ENCODE data around the gene NRIP1.

Gene NRIP1, protein sequence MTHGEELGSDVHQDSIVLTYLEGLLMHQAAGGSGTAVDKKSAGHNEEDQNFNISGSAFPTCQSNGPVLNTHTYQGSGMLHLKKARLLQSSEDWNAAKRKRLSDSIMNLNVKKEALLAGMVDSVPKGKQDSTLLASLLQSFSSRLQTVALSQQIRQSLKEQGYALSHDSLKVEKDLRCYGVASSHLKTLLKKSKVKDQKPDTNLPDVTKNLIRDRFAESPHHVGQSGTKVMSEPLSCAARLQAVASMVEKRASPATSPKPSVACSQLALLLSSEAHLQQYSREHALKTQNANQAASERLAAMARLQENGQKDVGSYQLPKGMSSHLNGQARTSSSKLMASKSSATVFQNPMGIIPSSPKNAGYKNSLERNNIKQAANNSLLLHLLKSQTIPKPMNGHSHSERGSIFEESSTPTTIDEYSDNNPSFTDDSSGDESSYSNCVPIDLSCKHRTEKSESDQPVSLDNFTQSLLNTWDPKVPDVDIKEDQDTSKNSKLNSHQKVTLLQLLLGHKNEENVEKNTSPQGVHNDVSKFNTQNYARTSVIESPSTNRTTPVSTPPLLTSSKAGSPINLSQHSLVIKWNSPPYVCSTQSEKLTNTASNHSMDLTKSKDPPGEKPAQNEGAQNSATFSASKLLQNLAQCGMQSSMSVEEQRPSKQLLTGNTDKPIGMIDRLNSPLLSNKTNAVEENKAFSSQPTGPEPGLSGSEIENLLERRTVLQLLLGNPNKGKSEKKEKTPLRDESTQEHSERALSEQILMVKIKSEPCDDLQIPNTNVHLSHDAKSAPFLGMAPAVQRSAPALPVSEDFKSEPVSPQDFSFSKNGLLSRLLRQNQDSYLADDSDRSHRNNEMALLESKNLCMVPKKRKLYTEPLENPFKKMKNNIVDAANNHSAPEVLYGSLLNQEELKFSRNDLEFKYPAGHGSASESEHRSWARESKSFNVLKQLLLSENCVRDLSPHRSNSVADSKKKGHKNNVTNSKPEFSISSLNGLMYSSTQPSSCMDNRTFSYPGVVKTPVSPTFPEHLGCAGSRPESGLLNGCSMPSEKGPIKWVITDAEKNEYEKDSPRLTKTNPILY (N-terminal part only)

DNA sequence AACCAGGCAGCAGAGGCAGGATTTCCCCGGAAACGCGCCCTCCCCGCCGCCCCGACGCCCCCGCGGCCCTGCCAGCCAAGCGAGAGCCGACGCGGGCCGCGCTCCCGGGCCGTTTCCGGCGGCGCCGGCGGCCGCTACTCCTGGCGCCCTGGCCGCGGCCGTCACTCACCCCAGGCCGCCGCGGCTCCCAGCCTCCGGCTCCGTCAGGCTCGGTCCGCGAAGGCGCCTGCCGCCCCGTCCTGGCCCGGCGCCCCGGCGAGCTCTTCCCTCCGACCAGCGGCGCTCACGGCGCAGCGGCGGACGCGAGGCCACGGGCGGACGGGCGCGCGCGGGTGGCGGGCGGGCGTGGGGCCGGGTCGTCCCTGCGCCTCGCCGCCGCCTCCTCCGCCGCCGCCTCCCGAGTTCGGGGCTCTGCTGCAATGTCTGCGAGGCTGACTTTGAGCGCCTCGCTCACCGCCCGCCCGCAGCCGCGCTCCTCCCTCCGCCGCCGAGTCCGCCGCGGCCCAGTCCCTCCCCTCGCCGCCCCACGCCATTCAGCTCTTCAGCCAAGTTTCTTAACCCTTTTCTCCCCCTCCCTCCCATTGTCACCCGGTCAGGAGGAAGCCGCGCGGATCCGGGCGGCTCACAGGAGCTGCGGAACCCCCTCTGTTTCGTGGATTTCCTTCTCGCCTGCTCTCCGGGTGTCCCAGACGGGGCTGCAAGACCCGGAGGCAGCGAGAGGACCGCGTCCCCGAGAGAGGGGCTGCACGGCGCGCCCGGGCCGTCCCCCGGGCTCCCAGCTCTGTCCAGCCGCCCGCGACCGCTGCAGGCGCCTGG is at the start of gene NRIP1:
Gene NRIP1, minus strand, starts transcription at position 425 of the 816 bp plus-strand sequence. CDS start 96,808 bp downstream, outside the sequence.
- FAIRE-seq, result no peak

DNA sequence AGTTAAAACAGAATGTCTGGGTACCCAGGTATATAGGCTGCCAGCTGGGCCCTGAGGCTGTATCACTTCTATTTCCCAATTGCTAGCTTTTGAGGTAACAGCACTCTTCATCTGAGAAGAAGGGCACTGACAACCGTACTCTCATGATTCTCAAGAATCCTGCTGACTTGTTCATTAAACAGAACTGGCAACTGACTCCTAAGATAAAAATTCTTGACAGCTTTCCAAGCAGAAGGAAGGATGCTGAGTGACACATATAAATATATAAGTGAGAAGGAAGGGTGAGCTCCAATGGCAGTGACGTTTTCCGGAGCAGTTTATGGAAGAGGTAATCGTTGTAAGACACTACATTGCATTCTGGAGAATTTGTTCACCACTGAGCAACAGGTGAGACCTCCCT is 48.1 kb upstream of the NRIP1 start:
- FAIRE-seq, result no peak

DNA sequence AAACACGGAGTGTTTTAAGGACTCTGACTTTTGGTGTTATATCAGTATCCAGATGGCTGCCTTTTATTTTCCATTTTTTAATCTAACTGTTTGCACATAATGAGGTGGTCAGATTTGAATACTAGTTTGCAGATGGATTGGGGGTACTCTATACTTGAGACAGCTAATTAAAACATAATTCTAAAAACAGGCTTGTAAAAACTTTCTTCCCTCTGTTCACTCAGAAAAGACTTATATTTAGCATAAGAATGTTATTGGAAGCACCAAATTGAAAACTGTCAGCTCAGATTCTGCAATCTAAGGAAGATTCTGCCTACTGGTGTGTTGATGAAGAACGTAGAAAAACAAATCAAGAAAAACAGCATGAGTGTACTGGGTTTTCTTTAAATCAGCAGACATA is 44.0 kb upstream of the NRIP1 start:
- FAIRE-seq, result no peak

DNA sequence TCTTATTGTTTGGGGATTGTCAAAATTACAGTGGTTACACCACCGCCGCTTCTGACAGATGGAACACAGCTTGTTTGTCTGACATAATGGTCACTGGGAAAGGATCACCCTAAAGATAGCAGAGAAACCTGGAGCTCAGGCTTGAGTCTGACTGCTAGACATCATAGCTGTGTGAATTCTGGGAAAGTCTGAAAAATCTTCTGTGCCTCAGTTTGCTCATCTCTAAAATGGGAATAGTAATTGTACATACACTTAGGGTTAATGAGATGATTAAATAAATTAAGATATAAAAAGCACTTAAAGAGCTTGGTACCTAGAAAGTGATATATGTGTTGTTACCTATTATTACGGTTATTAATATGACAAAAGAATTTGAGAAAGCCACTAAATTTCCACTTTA is 39.7 kb upstream of the NRIP1 start:
- FAIRE-seq, result no peak

DNA sequence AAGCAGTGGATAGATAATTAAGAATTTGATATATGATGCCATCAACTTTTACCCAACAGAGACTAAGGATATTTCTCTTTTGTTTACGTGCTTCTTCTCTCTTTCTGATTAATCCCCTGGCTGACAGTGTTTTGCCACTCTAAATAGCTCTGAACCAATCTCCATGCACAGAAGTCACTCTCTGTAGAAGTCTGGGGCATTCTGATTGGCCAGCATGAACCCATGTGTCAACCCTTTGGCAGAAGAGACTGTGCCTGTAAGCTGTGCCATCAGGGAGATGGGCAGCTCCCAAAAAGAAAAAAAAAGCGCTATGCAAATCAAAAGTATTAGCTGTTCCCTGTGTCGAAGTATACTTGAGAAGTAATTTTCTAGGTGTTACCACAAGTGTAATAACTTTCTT is 34.1 kb upstream of the NRIP1 start:
- FAIRE-seq, result no peak

DNA sequence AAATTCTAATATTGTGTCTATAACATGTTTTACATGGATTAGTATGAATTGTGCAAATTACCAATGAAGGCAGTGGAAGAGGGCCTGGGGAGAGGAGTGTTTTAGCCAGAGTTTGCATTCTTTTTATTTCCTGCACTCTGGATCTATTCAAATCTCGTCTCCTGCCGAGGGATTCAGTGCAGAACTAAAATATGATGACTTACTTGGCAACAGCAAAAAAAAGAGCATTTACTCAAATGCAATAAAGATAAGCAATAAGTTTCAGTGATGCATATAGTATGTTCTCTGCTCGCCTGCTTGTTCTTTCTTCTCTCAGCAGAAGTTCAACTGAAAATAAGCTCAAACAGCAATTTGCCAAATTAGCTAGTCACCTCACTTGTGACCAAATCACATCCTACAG is 33.4 kb upstream of the NRIP1 start:
- no peak for FAIRE-seq

DNA sequence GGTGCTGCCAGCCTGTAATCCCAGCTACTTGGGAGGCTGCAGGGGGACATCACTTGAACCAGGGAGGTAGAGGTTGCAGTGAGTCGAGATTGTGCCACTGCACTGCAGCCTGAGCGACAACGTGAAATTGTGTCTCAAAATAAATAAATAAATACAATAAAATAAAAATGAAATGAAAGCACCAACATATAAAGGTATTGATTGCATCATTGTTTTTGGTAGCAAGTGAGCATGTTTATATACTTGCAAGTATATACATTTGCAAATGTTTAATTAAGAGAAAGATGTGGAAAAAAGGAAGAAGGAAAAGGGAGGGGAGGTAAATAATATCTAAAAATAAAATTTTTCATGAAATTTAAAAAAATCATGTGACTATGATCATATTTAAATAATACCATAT is 32.8 kb upstream of the NRIP1 start:
- no peak for FAIRE-seq

DNA sequence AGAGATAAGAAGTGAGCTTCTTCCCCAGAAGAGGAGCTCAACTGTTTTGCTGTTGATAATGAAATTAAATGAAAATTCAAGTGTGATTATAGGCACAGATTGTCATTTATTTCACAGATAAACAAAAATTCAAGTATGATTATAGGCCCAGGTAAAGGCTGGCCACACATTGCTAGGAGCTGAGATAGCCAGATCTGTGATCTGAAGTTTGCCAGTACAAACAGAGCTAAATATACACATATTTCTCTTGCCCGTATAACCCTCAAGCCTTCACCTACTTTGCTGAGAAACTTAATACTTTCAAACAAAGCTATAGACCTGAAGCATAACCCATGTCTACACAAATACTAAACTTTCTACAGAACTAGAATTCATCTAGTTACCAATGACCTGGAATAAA is 31.3 kb upstream of the NRIP1 start:
- no peak for FAIRE-seq

DNA sequence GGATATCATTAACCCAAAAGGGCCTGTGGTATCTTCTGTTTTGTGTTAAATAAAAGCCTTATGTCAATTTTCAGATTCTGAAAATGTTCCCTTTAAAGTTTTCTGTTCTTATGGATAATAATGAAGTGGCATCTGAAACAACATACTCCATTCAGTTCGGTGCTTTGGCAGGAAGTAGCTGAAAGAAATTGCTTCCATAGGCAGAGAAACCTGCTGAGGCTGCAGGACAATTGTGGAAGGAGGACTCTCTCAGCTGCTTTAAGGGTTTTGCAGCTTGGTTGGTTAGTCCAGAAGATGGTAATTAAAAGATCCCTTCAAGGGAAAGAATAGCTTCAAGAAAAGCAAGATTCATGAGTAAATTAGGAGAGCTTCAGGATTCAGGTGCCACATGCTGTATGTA is 30.5 kb upstream of the NRIP1 start:
- FAIRE-seq, result no peak

DNA sequence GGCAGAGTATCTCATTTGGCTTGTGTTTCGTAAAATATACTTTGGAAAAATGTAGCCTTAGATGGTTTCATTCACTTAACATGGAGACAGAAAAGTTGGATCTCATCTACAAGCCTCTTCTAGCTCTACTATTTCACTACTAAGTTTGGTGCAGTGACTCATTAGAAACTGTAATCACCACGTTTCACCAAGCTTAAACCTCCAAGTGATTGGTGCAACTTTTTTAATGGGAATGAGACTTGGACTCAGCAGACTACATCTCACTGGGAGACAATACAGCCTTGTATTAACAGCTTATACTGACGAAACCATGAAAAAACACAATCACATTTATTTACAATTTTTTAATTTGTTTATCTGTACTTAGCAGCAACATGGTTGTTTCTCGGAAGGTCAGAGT is 29.9 kb upstream of the NRIP1 start:
- no peak for FAIRE-seq

DNA sequence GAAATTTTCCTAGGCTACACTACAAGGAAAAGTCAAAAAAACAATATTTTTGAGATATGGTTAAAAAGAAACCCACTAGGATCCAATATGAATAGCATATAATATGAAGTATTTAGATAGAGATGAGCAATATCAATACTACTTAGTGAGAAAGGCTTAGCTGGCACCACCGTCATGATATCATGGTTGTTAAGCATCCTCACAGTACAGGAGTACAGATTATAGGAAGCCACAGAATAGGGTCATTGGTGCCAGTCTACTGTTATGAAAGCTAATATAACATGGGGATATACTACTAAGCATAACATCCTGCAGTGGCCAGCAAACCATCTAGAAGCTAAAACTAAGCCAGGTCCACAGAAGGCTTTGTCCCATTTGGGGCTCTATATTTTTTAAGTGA is 28.4 kb upstream of the NRIP1 start:
- FAIRE-seq, result no peak

DNA sequence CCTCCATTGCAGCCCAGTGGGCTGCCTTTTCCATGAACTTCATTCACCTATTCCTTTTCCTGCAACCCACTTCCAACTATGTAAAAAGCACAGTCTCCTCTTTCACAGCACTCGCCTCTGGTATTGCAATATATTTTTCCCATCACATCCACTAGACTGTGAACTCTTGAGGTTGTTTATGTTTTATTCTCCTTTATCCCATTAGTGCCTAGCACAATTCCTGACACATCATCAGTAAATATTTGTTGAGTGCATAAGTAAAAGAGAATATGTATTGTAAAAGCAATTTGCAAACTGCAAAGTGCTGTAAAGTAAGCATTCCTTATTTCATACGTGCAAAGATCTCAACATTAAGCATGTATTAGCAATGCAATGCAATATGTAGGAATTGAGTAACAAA is 27.9 kb upstream of the NRIP1 start:
- FAIRE-seq, result no peak

DNA sequence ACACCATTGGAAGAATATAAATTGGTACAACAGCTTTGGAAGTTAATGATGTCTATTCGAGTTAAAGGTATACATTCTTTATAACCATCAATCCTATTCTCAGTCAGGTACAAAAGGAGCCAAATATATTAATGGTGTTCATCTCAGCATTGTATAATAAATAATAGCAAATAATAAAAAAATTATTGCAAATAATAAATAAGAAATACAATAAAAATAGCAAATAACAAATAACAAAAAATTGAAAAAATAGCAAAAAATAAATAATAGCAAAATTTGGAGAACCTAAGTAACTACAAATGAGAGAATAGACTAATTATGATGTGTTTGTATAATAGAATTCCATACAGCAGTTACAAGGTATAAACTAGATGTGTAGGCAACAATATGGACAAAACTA is 25.6 kb upstream of the NRIP1 start:
- FAIRE-seq, result no peak

DNA sequence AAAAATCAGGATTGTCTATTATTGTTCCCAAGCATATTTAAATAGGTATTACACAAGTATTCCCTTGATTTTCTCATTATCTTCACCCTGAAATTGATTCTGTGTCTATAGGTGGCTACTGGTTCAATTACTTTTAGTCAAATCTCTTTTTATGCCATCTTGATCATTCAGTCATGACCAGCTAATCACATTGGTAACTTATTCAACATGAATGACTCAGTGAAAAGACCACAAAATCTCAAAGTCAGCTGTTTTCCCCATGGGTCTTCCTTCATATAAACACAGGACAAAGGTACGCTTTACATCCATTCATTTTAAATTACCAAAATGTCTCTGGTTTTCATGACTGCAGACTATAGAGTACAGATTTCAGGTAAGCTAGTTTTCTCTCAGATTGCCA is 23.7 kb upstream of the NRIP1 start:
- FAIRE-seq, result no peak

DNA sequence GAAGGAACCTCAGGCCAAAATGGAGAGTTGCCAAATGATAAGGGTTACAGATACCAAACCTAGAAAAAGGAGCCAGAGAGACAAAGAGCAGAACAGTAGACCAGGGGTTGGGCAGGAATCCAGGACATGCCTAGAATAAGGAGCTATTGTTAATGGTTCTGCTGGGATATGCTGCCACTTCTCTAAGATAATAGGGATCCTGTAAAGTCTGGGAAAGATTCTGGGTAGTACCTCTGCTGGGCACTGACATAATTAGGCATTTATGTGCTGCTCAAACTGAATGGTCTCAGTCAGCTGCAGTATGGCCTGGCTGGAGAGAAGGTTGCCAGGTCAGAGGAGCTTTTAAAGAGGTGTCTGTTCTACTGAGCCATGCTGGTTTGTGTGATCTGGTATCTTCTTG is 19.9 kb upstream of the NRIP1 start:
- no peak for FAIRE-seq

DNA sequence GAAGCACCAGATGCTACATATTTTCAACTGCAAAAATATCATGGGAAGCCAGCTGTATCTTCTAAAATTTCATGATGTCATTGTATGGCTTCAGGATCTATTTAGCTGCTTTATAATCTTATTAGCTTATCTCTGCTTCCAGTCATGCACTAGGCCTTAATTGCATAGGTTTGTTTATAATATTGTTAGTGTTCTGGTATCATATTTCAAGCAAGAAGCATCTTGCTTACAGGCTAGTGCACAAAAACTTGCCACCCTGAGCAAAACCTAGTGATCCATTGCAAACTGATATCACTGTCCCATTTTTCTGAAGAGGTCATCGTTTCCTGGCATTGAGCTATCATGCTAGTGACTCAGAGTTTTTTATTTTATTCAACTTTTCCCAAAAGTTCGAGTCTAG is 15.7 kb upstream of the NRIP1 start:
- no peak for FAIRE-seq

DNA sequence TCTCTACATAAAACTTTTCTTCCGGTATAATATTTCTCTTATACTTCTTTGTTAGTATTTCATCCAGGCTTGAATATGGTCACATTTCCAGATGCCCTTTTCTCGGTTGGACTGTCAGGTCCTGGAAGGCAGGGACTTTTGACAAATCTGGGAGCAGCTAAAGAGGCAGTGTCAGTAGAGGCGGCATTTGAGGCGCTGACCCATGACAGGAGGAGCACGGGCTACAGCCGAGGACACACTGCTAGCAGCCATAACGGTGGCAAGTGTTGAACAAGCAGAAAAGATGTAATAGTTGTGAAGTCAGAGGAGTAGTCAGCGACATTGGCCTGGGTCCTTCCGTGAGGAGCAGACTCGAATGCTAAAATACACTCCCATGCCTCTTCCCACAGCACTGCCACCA is 14.5 kb upstream of the NRIP1 start:
- no peak for FAIRE-seq

DNA sequence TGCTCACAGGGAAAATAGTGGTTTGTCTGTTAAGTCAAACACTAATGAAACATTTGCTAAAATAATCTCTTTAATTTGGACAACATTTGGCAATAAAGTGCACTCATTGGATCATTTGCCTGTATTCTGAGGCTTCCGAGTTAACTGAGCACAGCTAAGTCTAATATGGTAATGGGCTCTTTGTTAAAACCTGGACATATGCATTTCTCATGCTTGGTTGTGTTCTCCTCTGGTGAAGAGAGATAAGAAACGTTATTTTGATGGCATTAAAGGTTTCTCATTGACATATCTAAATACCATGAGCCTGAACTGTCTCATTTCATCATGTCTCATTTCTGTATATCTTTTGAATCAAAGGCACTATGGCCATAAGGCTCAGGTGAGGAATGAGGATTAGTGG is 13.4 kb upstream of the NRIP1 start:
- FAIRE-seq, result no peak

DNA sequence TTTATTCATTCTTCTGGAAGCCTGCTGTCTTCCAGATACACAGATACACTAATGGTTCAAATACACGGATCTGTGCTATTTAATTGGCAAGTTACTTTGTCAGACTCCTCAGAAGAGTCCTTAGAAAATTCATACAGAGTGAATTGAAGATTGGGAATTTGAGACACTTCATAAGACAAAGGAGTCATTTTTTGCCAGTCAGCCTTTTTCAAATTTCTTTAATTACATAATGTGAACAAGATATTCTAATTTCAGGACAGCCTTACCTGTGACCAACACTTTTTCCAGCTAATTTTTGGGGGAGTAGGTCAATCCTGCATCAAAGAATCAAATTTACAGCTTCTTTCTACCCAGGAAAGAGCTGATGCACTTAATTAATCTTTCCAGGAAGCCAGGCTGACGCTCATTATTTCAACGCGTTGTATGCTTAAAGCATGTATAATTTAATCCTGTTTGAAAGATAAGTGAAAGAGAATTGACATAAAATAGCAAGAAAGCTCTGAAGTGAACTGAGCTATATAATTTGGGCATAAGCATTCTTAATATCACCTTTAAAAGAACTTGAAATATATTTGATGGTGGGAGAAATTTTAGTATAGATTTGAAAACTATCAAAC is 12.8 kb upstream of the NRIP1 start:
- FAIRE-seq, result no peak

DNA sequence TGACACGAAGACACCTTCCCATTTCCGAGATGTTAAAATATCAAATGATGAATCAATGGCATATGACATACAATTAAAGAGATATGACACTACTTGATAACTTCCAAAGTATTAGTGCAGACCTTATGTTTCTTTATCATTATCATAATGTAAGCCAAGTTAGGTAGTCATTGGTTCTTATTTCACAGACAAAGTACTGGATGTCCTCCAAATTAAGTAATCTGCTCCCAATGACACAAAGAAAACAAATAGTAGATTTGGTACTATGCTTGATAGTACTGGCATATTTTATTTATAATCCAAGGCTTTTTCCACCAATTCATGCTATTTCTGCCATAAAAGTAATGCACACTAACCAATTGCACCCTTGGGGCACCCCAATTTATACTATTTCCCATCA is 11.9 kb upstream of the NRIP1 start:
- FAIRE-seq, result no peak

DNA sequence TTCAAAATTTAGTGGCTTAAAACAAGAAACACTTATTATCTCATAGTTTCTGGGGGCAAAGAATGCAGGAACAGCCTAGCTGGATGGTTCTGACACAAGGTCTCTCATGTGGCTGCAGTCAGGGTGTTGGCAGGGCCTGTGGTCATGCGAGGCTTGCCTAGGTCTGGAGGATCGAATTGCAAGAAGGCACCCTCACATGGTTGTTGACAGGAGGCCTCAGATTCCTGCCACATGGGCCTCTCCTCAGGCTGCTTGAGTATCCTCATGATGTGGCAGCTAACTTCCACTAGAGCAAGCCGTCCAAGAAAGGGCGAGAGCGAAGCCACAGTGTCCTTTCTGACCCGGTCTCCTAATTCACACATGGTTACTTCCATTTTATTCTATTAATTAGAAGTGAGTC is 6.2 kb upstream of the NRIP1 start:
- FAIRE-seq, result no peak

DNA sequence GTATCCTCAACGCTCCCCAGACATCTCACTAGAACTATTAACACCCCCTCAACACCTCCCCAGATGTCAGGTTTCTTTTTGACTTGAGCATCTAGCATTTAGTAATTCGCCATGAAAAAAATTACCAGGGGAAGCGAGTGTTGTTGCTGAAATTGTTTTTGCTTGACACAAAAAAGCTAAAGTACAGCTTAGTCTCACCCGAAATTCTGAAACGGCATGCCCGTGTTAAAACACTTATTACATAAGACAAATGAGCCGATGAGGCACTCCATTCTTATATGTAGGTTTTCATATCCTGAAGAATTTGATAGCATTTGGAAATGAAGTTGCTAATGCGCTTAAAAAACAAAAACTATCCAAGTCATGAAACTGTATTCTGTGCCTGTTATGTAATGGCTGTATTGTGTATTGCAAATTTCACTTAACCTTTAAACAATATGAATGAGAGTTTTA is 1.3 kb upstream of the NRIP1 start:
- FAIRE-seq, result no peak
